GM23248 (cell line): ENCODE data around the gene TMOD3.

Experiments used
- EZH2 ChIP-seq: fragments of 200-600 bp; sonication (generic); IDR thresholded peaks from 2 replicates; pipeline ENCODE4 v1.6.1; 2018; ENCODE audit warnings: antibody characterized with exemption, mild to moderate bottlenecking; ENCODE audit not compliant: insufficient read depth, poor library complexity, severe bottlenecking
- EZH2phosphoT487 ChIP-seq: fragments of 200-600 bp; sonication (generic); IDR thresholded peaks from 2 replicates; pipeline ENCODE4 v1.6.1; 2018; ENCODE audit warnings: antibody characterized with exemption, moderate library complexity, mild to moderate bottlenecking, low read depth; ENCODE audit not compliant: insufficient read depth

DNA sequence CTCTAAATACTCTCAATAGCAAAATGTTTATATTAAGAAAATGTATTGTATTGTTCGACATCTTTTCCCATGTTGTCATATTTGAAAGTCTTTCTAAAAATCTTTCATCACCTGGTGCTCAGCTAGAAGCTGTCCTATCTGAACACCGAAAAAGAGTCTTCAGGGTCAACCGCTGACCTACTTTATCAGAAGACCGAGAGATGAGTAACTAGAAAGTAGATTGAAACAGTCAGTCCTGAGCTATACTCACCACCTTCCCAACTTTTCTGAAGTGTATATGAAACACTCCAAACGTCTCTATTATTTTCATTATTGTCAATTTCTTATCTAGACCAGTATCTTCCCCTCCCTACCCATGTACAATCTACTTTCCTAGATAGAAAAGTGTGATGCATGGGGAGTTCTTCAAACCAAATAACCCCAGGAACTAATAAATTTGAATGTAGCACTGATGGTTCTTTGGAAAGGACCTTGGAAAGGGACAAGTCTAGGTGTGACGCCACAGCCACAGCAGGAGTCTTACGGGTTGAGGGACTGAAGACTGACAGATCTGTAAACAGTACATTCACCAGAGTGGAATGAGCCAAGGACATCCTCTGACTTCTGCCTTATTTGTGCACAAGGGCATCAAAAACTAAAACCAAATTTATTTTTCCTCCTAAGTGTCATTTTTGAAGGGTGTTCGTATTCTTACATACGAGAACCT lies 58.6 kb downstream of the TMOD3 start:
- TF ChIP-seq EZH2 (no peak), EZH2phosphoT487 (no peak)
